Epidermal melanocyte (primary cell): ENCODE results near the gene PSEN1.

Experiments used
- DNase-seq: peaks from one replicate; pipeline ENCODE4 v3.0.0; 2011; ENCODE audit warnings: low spot score; ENCODE audit not compliant: insufficient read length

PSEN1 gene

GRCh38 chr14:73136387-73137225, at the start of gene PSEN1:
TSS of gene PSEN1 (plus strand) at chr14:73136507. CDS start at chr14:73148020, 11,513 bp downstream.
- DNase-seq, result peak; percentile 92

DNA sequence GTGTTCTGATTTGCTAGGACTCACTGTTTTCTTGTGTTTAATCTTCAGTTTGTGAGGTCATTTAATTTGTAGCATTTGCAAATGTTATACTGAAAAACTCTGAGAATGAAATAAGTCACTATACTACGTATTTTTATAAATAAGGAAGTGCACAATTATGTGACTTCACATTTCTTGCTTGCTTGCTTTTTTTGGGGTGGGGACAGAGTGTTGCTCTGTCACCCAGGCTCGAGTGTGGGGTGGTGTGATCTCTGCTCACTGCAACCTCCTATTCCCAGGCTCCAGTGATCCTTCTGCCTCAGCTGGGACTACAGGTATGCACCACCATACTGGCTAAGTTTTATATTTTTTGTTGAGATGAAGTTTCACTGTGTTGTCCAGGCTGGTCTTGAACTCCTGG, 45.3 kb upstream of the PSEN1 start:
- no peak for DNase-seq

- no peak for DNase-seq
These were observed 38.9 kb upstream of the PSEN1 start for GRCh38 chr14:73097421-73097820.

- DNase-seq, result no peak
These were observed 36.0 kb upstream of the PSEN1 start for GRCh38 chr14:73100334-73100733.

GRCh38 chr14:73102806-73103497, 33.4 kb upstream of the PSEN1 start:
- no peak for DNase-seq

DNA sequence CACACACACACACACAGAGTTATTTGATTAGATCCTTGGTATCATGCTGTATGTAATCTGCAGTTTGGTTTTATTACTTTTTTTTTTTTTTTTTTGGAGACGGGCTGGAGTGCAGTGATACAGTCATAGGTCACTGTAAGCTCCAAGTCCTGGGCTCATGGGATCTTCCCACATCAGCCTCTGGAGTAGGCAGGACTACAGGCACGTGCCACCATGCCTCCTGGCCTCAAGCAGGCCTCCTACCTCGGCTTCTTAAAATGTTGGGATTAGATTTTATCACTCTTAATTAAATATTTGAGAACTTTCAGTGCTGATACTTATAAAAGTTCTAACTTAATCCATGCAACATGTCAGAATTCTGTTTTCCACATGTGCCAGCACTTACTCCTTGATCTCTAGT, 31.3 kb upstream of the PSEN1 start:
- no peak for DNase-seq

DNA sequence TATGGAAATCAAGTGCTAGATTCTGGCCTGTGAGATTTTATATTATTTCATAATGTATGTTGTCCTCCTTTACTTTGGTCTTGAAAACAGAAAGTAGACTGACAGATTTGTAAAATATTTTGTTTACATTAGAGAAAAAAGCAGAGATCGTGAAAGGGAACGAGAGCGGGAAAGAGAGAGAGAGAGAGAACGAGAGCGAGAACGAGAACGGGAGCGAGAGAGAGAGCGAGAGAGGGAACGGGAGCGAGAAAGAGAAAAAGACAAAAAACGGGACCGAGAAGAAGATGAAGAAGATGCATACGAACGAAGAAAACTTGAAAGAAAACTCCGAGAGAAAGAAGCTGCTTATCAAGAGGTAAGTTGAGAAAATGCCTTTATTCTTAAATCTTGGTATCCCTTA, 30.6 kb upstream of the PSEN1 start:
- no peak for DNase-seq

DNA sequence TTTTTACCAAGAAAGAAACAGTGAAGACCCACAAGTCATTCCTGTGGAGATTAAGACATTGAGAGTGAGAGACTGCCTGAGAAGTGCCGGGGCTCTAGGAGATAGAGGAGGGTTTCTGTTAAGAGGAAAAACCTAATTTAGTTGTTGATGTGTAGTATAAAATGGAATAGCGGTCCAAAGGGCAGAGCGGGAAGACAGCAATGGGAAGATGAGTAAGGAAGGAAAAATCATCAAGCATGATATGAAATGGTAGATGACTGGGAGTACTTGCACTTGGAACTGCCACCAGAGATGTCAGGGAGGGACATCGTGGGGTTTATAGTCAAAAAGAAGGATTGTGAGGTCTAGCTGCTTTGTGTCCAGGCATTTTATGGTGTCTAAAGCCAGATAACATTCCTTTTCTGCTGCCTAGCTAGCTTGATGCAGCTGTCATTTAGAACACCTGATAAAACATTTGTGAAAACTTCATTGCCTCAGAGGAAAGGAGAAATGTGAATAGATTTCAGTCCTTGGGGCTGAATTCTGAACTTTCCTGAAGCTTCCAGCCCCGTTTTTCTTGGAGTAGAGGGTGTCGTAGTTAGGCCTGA, 20.1 kb upstream of the PSEN1 start:
- DNase-seq, result no peak

- DNase-seq, result no peak
These were observed 12.0 kb upstream of the PSEN1 start for GRCh38 chr14:73124180-73124894.

DNA sequence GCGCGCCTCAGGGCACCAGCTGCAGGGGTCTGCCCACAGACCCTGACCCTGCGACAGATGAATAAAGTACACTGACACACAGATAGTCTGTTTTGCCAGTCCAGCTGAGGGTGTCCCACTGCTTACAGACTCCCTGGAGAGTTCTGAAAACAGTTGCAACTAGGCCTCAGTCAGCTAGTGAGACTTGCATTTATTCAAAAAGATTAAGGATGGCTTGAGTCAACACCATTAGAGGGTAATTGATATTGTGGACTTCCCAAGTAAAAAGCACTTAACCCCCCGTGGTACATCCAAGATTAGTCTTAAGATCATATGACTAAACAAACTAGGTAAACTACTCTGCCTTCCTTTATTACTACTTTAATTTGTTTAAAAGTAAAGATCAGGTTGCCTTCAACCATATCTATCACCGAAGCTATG, 11.1 kb upstream of the PSEN1 start:
- DNase-seq, result no peak

DNA sequence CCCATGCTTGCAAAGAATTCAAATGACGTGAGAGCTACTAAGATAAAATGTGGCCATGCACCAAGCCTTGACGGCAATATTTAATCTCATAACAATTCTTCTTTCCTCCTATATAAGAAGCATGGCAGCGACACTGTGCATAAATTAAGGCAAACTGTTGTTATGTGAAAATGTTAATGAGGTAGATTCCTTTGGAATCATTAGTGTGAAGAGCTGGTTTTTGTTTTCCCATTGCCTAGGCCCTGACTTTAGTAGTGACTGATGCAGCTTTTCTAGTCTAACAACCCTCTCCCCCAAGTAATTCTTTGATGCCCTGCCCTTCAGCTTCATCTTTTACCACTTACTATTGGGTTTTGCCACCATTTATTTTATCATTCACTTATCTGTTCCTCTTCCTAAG, 10.6 kb upstream of the PSEN1 start:
- DNase-seq, result no peak

DNA sequence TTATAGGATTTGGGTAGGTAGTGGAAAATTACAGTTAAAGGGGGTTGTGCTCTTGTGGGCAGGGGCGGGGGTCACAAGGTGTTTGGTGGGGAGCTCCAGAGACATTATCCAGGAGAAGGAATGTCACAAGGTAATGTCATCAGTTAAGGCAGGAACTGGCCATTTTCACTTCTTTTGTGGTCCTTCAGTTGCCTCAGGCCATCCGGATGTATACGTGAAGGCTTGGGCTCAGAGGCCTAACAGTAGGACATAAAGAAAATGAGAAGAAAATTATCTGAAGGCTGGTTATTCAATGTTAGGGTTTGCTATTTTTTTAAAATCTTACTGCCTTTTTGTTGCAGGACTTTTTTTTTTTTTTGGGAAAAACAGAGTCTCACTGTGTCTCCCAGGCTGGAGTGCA, 2.5 kb upstream of the PSEN1 start:
- DNase-seq, result no peak

DNA sequence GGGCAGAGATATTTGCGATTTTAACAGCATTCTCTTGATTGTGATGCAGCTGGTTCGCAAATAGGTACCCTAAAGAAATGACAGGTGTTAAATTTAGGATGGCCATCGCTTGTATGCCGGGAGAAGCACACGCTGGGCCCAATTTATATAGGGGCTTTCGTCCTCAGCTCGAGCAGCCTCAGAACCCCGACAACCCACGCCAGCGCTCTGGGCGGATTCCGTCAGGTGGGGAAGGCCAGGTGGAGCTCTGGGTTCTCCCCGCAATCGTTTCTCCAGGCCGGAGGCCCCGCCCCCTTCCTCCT, 271 bp upstream of the PSEN1 start:
- no peak for DNase-seq

DNA sequence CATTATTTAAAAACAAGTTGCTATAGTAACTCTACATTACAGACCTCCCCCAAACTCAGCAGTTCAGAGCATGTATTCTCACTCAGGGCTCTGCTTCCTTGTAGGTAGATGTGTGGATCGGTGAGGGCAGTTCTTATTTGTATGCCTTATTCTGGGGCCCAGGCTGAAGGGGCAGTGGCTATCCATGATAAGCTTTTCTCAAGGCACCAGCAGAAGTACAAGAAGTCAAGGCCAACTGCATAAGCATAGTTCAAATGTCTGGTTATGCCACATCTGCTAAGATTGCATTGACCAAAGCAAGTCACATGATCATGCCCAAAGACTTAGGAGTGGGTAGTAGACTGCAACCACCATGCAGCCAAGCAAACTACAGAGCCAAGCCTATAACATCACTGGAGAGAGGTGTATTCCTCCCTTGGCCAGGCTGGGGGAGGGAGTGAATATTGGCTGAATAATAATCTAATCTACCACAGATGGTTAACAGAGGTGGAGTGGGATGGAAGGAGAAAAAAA, 4.6 kb downstream of the PSEN1 start:
- DNase-seq, result no peak

DNA sequence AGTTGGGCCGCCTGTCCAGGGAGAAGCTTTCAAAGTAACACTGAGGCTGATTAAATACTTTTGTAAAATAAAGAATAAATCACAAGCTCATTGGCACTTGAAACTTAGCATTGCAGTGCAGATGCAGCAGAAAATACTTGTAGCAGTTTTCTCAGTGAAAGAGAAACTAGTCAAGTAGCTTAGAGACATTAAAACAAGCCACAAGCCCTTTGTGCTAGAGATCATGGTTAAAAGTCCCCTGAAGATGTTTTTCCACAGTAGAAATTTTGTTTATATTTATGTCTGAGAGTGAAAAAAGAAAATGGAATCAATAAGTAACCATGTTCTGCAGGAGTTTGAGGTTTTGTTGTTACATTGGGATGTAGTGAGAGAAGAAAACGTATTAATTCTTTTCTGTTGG, 5.9 kb downstream of the PSEN1 start:
- DNase-seq, result no peak

GRCh38 chr14:73143003-73143402, 6.7 kb downstream of the PSEN1 start:
- no peak for DNase-seq

GRCh38 chr14:73143617-73144016, 7.3 kb downstream of the PSEN1 start:
- no peak for DNase-seq

GRCh38 chr14:73145371-73145770, 9.1 kb downstream of the PSEN1 start:
- no peak for DNase-seq

GRCh38 chr14:73146111-73146510, 9.8 kb downstream of the PSEN1 start:
- DNase-seq, result no peak

GRCh38 chr14:73149753-73150152, 13.4 kb downstream of the PSEN1 start:
- no peak for DNase-seq

DNA sequence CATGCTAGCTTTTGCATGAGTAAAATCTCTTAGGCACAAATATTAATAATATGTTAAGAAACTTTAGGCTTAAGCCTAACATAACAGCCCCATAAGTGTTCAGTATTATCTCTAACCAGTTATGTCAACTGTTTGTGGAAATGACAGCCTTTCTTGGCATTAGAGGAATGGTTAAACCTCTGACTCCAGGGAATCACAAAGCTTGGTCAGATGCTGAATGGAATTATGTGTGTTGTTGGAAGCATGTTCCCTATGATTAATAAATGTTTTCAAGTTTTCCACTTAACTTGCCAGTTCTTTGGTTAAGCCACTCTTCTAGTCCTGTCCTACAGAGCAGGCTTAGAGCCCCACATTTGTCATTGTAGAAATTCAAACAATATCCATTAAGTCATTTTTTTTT, 17.0 kb downstream of the PSEN1 start:
- DNase-seq, result no peak

DNA sequence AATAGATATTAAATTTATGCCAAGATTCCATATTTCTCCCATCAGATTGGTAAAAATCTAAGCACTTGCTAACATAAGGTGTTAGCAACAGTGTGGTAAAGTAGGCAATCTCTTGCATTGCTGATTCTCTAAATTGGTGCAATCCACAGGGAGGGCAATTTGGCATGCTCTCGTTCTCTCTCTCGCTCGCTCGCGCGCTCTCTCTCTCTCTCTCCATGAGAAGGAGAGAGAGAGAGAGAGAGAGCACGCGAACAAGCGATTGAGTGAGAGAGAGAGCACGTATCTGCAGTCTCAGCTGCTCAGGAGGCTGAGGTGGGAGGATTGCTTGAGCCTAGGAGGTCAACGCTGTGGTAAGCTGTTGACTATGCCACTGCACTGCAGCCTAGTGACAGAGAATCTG, 25.9 kb downstream of the PSEN1 start:
- no peak for DNase-seq
